Measurements from ENCODE around the gene CFAP97.

DNA sequence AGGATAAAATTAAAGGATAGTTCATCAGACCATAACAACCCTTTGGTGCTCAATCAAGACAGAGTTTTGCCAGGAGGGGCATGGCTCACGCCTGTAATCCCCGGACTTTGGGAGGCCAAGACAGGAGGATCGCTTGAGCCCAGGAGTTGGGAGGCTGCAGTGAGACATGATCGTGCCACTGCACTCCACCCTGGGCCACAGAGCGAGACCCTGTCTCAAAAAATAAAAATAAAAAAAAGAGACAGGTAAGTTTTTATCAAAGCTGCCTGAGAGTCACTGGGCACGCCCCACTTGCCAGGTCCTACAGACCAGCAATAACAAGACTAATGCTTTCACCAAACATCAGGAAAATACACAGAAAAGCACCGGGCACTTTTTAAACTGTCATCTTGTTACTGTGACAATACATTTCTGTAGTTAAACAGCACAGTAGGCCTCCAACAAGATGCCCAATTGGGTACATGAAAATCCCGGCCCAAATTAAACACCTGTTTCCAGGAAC lies 765 bp downstream of the CFAP97 start:
- no peak for TF ChIP-seq CTCF (conservative IDR thresholded peaks at IDR 0.05; ENCODE audit: low read depth, low read length)
- TF ChIP-seq EZH2 (IDR thresholded peaks at IDR 0.05; ENCODE audit: low read length, unreplicated experiment) = no peak
- TF ChIP-seq EZH2phosphoT487 (IDR thresholded peaks at IDR 0.05; ENCODE audit: borderline replicate concordance, low read length) = no peak

All from PC-3 (cell line).